Caco-2 (cell line): Measurements from ENCODE around the gene CDK5RAP3. TPM values are rescaled to one million over a fixed set of nuclear protein-coding genes. Genes with fewer than 3 reads are reported as not detected.

Experiments
- BruUV-seq: library from RNA; stranded (reverse); fragments of 400-500 nt; replicated peaks from 2 replicates; lab custom pipeline; 2021; lab: Mats Ljungman, UMichigan
- CTCF ChIA-PET: fragments of 300-600 bp; sonication (Branson Sonifier 250); formaldehyde crosslinking; loops from one replicate; lab custom pipeline; 2022; ENCODE audit warnings: antibody characterized with exemption; lab: Charles Lee
- POLR2A ChIA-PET: fragments of 300-600 bp; sonication (Branson Sonifier 250); formaldehyde crosslinking; loops from one replicate; lab custom pipeline; 2022; ENCODE audit warnings: antibody characterized with exemption; lab: Charles Lee
- DNase-seq, 2 experiments: peaks; one replicate each; pipeline versions ENCODE4 v3.0.0 to v3.0.0-alpha.2; 2020 to 2022
- H3K27me3 ChIP-seq: replicated peaks from 2 replicates; pipeline ENCODE4 v1.6.0; 2011; ENCODE audit warnings: low read length; ENCODE audit not compliant: control insufficient read depth, insufficient read depth
- H3K36me3 ChIP-seq: 2 replicates; pipeline ENCODE4 v1.5.1; 2011; ENCODE audit warnings: low read length; ENCODE audit not compliant: control insufficient read depth, insufficient read depth
- H3K4me1 ChIP-seq: fragments of 250-450 bp; sonication (Bioruptor Pico); 2 replicates; pipeline ENCODE4 v1.5.1; 2020; ENCODE audit warnings: mild to moderate bottlenecking
- H3K4me3 ChIP-seq: 2 replicates; pipeline ENCODE4 v1.5.1; 2011; ENCODE audit warnings: low read depth, mild to moderate bottlenecking, control low read depth, low read length
- H3K9me3 ChIP-seq: fragments of 250-450 bp; sonication (Bioruptor Pico); 2 replicates; pipeline ENCODE4 v1.5.1; 2020; ENCODE audit warnings: mild to moderate bottlenecking, moderate library complexity
- H3K27ac Mint-ChIP-seq: one replicate; pipeline ENCODE4 v1.8.0; 2022; ENCODE audit warnings: mixed read lengths; ENCODE audit not compliant: unreplicated experiment
- H3K27me3 Mint-ChIP-seq: one replicate; pipeline ENCODE4 v1.8.0; 2022; ENCODE audit warnings: mixed read lengths; ENCODE audit not compliant: insufficient read depth, unreplicated experiment
- H3K36me3 Mint-ChIP-seq: one replicate; pipeline ENCODE4 v1.8.0; 2022; ENCODE audit warnings: mild to moderate bottlenecking, mixed read lengths; ENCODE audit not compliant: insufficient read depth, unreplicated experiment
- H3K4me1 Mint-ChIP-seq: one replicate; pipeline ENCODE4 v1.8.0; 2022; ENCODE audit warnings: low read depth, mixed read lengths; ENCODE audit not compliant: unreplicated experiment
- H3K4me3 Mint-ChIP-seq: one replicate; pipeline ENCODE4 v1.8.0; 2022; ENCODE audit warnings: mild to moderate bottlenecking, moderate library complexity, mixed read lengths; ENCODE audit not compliant: unreplicated experiment
- H3K9me3 Mint-ChIP-seq: one replicate; pipeline ENCODE4 v1.8.0; 2022; ENCODE audit warnings: mixed read lengths; ENCODE audit not compliant: unreplicated experiment
- CTCF ChIP-seq, 2 experiments: fragments of 200-600 bp in 1 of 2; IDR thresholded peaks; 1 replicate in 1 of 2; 2 replicates in 1 of 2; pipeline versions ENCODE4 v1.5.1 to v1.8.0; 2011 to 2022; ENCODE audit warnings: antibody characterized with exemption in 1 of 2, control low read depth in 1 of 2, inconsistent platforms in 1 of 2, low read depth in 1 of 2, low read length in 1 of 2, mild to moderate bottlenecking in 1 of 2, moderate library complexity in 1 of 2; ENCODE audit not compliant: insufficient read depth in 1 of 2, severe bottlenecking in 1 of 2, unreplicated experiment in 1 of 2
- intact Hi-C: fragments of 100-400 bp; cut with micrococcal nuclease; formaldehyde crosslinking; loops from one replicate; pipeline ENCODE4 v1.10.0; 2022; ENCODE audit not compliant: unreplicated experiment
- total RNA-seq: library from RNA; stranded (reverse); gene quantifications from 2 replicates; pipeline ENCODE4 v1.2.3, GENCODE V29; 2022

The CDK5RAP3 gene
- total RNA-seq, 1 experiment from 2014 or later, result 425 TPM

- POLR2A ChIA-PET, result interaction anchor here (0.6 kb wide), 1 partner anchor 49 kb away, joined by 5 read pairs; no protein-coding TSS in a partner anchor
- peaks cover 25% of the 10 kb centered on the region for H3K4me1 ChIP-seq
- H3K36me3 ChIP-seq, result no peaks in the 10 kb centered on the region
- TF ChIP-seq CTCF (IDR thresholded peaks at IDR 0.05; ENCODE audit: insufficient read depth in 1 of 2, low read depth in 1 of 2, low read length in 1 of 2, severe bottlenecking in 1 of 2, unreplicated experiment in 1 of 2), result no peak
- H3K4me3 ChIP-seq, result no peak overlapping the region
- Mint-ChIP-seq H3K9me3 (no peaks in the 10 kb centered on the region), H3K4me1 (peaks cover 27% of the 10 kb centered on the region), H3K27me3 (peaks cover 20% of the 10 kb centered on the region), H3K36me3 (peaks cover 13% of the 10 kb centered on the region), H3K27ac (no peak overlapping the region), H3K4me3 (no peak overlapping the region)
- peaks cover 5% of the 10 kb centered on the region for H3K27me3 ChIP-seq
- CTCF ChIA-PET, result interaction anchor here (0.6 to 2.7 kb wide), 6 partner anchors 10 to 62 kb away, joined by 3 to 17 read pairs (median 4); partner anchors contain the start of gene CDK5RAP3
- no peak for DNase-seq
- no TSS peak for BruUV-seq
- no peaks in the 10 kb centered on the region for H3K9me3 ChIP-seq
- intact Hi-C loops, result loop anchor here (10.0 kb wide), 1 partner anchor 313 kb away; no protein-coding TSS in a partner anchor
Observed at GRCh38 chr17:48021934-48022333, 51.0 kb downstream of the CDK5RAP3 start.

GRCh38 chr17:48022901-48023300, 52.0 kb downstream of the CDK5RAP3 start:
- CTCF ChIA-PET, result interaction anchor here (0.7 to 1.6 kb wide), 2 partner anchors 45 to 66 kb away, joined by 3 to 6 read pairs; no protein-coding TSS in a partner anchor
- peaks cover 20% of the 10 kb centered on the region for H3K27me3 Mint-ChIP-seq

More at GRCh38 chr17:48022901-48023300, 52.0 kb downstream of the CDK5RAP3 start:
- H3K4me1 Mint-ChIP-seq, result peaks cover 34% of the 10 kb centered on the region
- intact Hi-C loops, result loop anchor here (10.0 kb wide), 1 partner anchor 312 kb away; no protein-coding TSS in a partner anchor
- POLR2A ChIA-PET, result no interaction called here
- H3K36me3 Mint-ChIP-seq, result peaks cover 13% of the 10 kb centered on the region
- Histone ChIP-seq H3K4me1 (peaks cover 26% of the 10 kb centered on the region), H3K9me3 (no peaks in the 10 kb centered on the region), H3K4me3 (no peak overlapping the region), H3K27me3 (peaks cover 5% of the 10 kb centered on the region), H3K36me3 (no peaks in the 10 kb centered on the region)
- H3K4me3 Mint-ChIP-seq, result peak overlapping the region; percentile 87
- TF ChIP-seq CTCF (IDR thresholded peaks at IDR 0.05; ENCODE audit: insufficient read depth in 1 of 2, low read depth in 1 of 2, low read length in 1 of 2, severe bottlenecking in 1 of 2, unreplicated experiment in 1 of 2), result no peak
- H3K9me3 Mint-ChIP-seq, result no peaks in the 10 kb centered on the region
- BruUV-seq, result no TSS peak
- H3K27ac Mint-ChIP-seq, result no peak overlapping the region
- no peak for DNase-seq
